Measurements from ENCODE around the gene NKIRAS2. TPM values are rescaled to one million over a fixed set of nuclear protein-coding genes. Genes with fewer than 3 reads are reported as not detected.

The NKIRAS2 gene
- total and polyA plus RNA-seq, 2 of the 13 experiments (the other 11 are each of a cell fraction or from before 2014, with no cell fraction given): 27.9 to 42.0 TPM

- peak; percentile 78 for TF ChIP-seq ZNF232 (CRISPR knock-in tag; IDR thresholded peaks at IDR 0.05; ENCODE audit: borderline replicate concordance)
- TF ChIP-seq ZNF224 (CRISPR knock-in tag; IDR thresholded peaks at IDR 0.05): peak; percentile 92
- TF ChIP-seq CREM (IDR thresholded peaks at IDR 0.05): peak; percentile 73
- TF ChIP-seq CREM (CRISPR knock-in tag; IDR thresholded peaks at IDR 0.05): no peak
- TF ChIP-seq KDM3A (CRISPR knock-in tag; IDR thresholded peaks at IDR 0.05; ENCODE audit: low read depth): peak; percentile 97; the same call in 1 of the 2 replicates
- TF ChIP-seq ZNF547 (CRISPR knock-in tag; IDR thresholded peaks at IDR 0.05): peak; percentile 76
- TF ChIP-seq MAZ (IDR thresholded peaks at IDR 0.05; ENCODE audit: borderline replicate concordance, low read depth, low read length): peak; percentile 94
- TF ChIP-seq MAZ (CRISPR knock-in tag; IDR thresholded peaks at IDR 0.05; ENCODE audit: low read depth): peak; percentile 97
- TF ChIP-seq, protein P1, sequence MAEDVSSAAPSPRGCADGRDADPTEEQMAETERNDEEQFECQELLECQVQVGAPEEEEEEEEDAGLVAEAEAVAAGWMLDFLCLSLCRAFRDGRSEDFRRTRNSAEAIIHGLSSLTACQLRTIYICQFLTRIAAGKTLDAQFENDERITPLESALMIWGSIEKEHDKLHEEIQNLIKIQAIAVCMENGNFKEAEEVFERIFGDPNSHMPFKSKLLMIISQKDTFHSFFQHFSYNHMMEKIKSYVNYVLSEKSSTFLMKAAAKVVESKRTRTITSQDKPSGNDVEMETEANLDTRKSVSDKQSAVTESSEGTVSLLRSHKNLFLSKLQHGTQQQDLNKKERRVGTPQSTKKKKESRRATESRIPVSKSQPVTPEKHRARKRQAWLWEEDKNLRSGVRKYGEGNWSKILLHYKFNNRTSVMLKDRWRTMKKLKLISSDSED (CRISPR knock-in tag; IDR thresholded peaks at IDR 0.05): no peak
- TF ChIP-seq, protein P2, sequence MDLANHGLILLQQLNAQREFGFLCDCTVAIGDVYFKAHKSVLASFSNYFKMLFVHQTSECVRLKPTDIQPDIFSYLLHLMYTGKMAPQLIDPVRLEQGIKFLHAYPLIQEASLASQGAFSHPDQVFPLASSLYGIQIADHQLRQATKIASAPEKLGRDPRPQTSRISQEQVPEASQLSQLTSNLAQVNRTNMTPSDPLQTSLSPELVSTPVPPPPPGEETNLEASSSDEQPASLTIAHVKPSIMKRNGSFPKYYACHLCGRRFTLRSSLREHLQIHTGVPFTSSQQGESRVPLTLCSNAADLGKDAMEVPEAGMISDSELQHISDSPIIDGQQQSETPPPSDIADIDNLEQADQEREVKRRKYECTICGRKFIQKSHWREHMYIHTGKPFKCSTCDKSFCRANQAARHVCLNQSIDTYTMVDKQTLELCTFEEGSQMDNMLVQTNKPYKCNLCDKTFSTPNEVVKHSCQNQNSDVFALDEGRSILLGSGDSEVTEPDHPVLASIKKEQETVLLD (CRISPR knock-in tag; IDR thresholded peaks at IDR 0.05; ENCODE audit: low read depth): peak; percentile 100
- TF ChIP-seq RXRB (CRISPR knock-in tag; IDR thresholded peaks at IDR 0.05; ENCODE audit: borderline replicate concordance): peak; percentile 70
- TF ChIP-seq PHF21A (CRISPR knock-in tag; IDR thresholded peaks at IDR 0.05): peak; percentile 31
- TF ChIP-seq RCOR2 (CRISPR knock-in tag; IDR thresholded peaks at IDR 0.05): peak; percentile 46; the same call in 1 of the 2 replicates
- TF ChIP-seq ZNF138 (CRISPR knock-in tag; IDR thresholded peaks at IDR 0.05; ENCODE audit: low read depth): no peak
- no peak for TF ChIP-seq PLRG1 (conservative IDR thresholded peaks at IDR 0.05)
- TF ChIP-seq THRA (CRISPR knock-in tag; IDR thresholded peaks at IDR 0.05; ENCODE audit: borderline replicate concordance): peak; percentile 68
- TF ChIP-seq GMEB2 (CRISPR knock-in tag; IDR thresholded peaks at IDR 0.05; ENCODE audit: low read depth): peak; percentile 59; the same call in 1 of the 2 replicates
- TF ChIP-seq SNAPC2 (CRISPR knock-in tag; IDR thresholded peaks at IDR 0.05): no peak; the same call in 1 of the 2 replicates
- peak; percentile 88 for TF ChIP-seq POLR2AphosphoS5 (IDR thresholded peaks at IDR 0.05; ENCODE audit: low read depth, low read length)
- peak; percentile 54; the same call in 1 of the 2 replicates for TF ChIP-seq ZNF337 (CRISPR knock-in tag; IDR thresholded peaks at IDR 0.05; ENCODE audit: borderline replicate concordance, low read depth)
- TF ChIP-seq ZBTB38 (CRISPR knock-in tag; IDR thresholded peaks at IDR 0.05): peak; percentile 59; the same call in 1 of the 2 replicates
- TF ChIP-seq MAF1 (CRISPR knock-in tag; IDR thresholded peaks at IDR 0.05; ENCODE audit: borderline replicate concordance): peak; percentile 89
- peak; percentile 90; the same call in 1 of the 2 replicates for TF ChIP-seq ZNF446 (CRISPR knock-in tag; IDR thresholded peaks at IDR 0.05)
- peak; percentile 93 for TF ChIP-seq REPIN1 (CRISPR knock-in tag; IDR thresholded peaks at IDR 0.05; ENCODE audit: borderline replicate concordance, low read depth)
- peak; percentile 90 for TF ChIP-seq MXD4 (CRISPR knock-in tag; IDR thresholded peaks at IDR 0.05)
These were observed 2.7 kb upstream of the NKIRAS2 start, which contains the start of gene DNAJC7 (continued) for GRCh38 chr17:42016941-42017865.

Measured in HepG2 (cell line).